GM21737 (cell line): ENCODE measurements around the gene ZMYM4.
"Not testable (repeated sequence)": the region's sequence is repeated elsewhere in the genome, so short reads cannot be mapped to it uniquely, and the experiment has no call there.

Experiments used
- ATAC-seq: cut with Tn5 transposase; IDR thresholded peaks from one replicate; pipeline ENCODE4 v1.9.1; 2021; ENCODE audit warnings: mild to moderate bottlenecking, moderate library complexity; ENCODE audit not compliant: unreplicated experiment

The ZMYM4 gene

DNA sequence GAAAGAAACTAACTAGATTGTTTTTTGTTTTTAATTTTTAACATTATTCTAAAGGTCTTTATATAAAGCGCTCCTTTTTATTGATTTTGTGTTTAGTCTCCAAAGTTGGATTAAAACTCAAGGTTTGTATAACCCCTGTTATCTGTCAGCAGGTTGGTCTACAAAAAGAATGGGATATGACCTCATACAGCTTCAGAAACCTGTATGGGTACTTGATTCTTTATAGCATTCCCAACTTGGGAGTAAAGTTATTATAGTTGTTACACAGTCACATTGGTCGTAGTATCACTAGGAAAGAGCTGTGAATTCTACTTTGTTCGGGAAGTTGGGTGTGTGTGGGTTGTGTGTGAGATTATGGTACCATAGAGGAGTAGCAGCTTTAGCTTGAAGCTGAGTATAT is 52.4 kb downstream of the ZMYM4 start:
- ATAC-seq: no peak

DNA sequence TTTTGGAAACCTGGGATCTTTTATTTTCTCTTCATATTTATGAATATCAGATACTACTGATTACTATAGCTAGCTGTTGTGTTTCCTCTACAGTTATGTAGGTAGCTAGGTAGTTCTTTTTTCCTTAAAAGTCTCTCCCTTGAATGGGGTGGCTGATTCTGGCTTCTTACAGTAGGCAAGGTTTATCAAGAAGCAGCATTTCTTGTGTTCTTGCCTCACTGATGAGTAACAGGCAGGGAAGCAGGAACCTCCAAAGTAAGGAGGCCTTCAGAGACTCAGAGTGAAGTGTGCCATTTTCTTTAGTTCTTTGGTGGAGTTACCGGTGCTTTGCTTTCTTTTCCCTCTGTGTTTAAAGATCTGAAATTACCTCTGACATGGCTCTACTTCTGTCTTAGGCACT is 56.0 kb downstream of the ZMYM4 start:
- no peak for ATAC-seq

DNA sequence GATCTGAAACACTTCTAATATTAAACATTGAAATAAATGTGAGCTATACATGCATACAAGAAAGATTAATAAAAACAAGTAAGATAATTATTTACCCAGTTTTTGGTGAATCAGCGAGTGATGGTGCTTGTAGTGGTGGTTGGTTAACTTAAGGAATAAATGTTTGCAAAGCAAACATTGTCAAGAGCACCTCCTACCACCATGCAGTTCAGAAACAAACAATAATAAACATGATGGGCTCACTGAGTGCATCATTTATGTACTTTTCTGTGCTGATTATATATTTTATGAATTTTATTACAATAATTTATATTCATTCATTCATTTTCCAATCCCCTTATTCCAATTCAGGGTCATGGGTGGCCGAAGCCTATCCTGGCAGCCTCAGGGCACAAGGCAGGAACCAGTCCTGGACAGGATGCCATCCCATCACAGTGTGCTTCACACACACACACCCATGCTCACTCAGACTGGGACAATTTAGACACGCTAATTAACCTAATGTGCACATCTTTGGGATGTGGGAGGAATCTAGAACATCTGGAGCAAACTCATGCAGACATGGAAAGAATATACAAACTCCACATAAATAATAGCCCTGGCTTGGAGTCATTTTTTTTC is 57.8 kb downstream of the ZMYM4 start:
- no peak for ATAC-seq

DNA sequence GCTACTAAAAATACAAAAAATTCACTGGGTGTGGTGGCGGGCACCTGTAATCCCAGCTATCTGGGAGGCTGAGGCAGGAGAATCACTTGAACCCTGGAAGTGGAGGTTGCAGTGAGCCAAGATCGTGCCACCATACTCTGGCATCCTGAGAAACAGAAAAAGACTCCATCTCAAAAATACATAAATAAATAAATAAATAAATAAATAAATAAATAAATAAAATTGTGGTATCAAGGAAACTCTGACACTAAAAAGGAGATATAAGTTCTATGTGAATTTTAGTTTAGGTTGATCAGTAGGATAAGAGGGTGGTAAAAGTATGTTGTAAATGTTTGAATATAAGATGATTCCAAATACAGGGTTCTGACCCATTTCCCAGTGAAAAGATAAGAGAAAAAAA is 63.1 kb downstream of the ZMYM4 start:
- ATAC-seq: not testable (repeated sequence)

DNA sequence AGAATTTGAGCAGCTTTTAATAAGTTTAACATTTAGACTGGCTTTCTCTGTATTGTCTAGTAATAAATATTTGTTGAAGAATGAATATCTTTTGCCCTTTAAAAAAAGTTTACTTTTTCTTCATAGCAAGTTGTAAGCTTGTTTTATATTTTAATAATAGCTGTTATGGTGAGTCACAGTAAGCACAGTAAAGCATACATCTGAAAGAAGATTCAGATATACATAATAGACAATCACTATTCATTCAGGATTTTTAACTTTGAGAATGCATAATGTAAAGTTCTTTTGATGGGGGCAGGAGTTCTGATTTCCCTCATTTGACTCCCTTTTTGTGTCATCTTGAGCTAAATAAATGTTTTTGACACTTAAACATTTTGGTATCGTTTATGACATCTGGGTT is 66.0 kb downstream of the ZMYM4 start:
- ATAC-seq: no peak

DNA sequence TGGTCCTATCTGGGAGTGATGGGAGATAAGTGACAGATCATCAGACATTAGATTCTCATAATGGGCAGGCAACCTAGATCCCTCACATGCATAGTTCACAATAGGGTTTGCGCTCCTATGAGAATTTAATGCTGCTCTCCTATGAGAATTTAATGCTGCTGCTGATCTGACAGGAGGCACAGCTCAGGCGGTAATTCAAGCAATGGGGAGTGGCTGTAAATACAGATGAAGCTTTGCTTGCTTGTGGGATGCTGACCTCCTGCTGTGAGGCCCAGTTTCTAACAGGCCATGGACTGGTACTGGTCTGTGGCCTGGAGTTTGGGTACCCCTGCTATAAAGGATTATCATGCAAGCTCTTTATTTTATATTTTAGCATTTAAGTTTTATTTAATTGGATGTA is 72.0 kb downstream of the ZMYM4 start:
- no peak for ATAC-seq

DNA sequence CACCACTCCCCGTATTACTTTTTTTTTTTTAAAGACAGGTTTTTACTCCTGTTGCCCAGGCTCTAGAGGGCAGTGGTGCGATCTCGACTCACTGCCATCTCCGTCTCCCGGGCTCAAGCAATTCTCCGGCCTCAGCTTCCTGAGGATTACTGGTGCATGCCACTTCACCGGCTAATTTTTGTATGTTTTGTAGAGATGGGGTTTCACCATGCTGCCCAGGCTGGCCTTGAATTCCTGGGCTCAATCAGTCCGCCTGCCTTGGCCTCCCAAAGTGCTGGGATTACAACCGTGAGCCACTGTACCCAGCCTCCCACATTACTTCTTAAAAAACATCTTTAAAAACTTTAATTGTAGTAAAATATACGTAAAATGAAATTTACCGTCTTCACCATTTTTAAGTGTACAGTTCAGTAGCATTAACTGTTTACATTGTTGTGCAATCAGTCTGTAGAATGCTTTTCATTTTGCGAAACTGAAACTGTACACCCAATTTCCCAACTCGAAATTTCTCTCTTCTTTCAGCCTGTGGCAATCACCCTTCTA is 77.0 kb downstream of the ZMYM4 start:
- no peak for ATAC-seq

DNA sequence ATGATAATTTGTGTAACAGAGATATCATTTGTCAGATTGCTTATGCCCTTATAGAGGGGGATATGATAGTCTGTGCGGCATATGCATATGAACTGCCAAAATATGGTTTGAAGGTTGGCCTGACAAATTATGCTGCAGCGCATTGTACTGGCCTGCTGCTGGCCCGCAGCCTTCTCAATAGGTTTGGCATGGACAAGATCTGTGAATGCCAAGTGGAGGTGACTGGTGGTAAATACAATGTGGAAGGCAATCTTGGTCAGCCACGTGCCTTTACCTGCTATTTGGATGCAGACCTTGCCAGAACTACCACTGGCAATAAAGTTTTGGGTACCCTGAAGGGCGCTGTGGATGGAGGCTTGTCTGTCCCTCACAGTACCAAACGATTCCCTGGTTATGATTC is 82.4 kb downstream of the ZMYM4 start:
- ATAC-seq: no peak

DNA sequence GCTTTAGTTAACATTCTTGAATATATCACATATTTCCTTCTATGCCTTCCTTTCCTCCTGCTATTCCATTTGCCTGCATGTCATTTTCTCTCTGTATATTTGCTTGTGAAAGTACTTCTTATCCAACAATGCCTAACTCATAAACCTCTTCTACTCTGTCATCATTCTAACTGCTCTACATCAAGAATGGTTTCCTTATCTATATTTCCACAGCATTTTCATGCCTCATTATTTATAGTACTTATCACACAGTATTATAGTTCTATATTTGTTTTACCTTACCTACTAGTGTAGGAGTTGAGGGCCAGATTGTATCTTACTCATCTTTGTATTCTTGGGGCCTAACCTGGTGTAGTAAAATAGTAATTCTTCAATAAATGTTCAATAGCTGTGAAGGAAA is 91.5 kb downstream of the ZMYM4 start:
- no peak for ATAC-seq

DNA sequence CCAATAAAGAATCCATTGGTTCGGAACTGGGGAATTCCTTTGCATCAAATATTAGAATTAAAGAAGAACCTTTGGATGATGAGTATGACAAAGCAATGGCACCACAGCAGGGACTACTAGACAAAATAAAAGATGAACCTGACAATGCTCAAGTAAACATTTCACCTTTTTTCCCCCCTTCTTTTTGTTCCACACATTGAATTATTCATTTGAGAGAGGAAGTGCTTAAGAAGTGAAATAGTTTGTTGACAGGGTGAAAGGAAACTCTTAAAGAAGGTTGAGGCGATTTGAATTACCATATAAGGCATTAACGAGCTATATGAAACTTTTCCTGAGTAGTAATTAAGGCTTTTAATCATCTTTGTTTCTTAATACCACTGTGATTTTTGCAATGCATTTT is 93.1 kb downstream of the ZMYM4 start:
- ATAC-seq: no peak

DNA sequence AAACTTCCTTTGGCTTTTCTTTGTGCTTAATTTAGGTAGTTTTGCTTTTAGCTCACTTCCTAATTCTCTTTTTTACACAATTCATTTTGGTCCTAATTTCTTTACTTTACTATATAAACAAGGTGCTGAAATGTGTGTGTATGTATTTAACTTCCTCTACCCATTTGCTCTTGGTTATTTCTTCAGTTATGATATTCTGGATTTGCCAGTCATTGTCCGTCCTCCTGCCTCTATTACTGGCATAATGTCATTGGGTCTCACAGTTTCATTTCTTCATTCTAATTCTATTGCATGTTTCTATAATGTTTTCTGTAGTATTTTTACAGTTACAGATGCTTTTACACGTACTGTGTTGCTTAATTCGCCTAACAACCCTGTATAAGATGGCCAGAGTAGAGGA is 96.2 kb downstream of the ZMYM4 start:
- no peak for ATAC-seq

DNA sequence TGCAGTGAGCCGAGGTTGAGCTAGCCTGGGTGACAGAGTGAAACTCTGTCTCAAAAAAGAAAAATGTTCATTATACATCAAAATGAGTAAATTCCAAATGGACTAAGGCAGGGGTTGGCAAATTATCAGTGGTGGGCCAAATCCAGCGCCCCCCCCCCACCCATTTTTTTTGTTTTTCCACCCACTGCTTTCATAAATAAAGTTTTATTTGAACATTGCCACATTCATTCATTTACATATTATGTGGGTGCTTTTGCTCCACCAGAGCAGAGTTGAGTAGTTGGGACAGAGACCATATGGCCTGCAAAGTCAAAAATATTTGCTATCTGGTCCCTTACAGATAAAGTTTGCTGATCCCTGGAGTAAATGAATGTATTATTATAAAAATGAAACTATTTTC is 99.4 kb downstream of the ZMYM4 start:
- no peak for ATAC-seq

DNA sequence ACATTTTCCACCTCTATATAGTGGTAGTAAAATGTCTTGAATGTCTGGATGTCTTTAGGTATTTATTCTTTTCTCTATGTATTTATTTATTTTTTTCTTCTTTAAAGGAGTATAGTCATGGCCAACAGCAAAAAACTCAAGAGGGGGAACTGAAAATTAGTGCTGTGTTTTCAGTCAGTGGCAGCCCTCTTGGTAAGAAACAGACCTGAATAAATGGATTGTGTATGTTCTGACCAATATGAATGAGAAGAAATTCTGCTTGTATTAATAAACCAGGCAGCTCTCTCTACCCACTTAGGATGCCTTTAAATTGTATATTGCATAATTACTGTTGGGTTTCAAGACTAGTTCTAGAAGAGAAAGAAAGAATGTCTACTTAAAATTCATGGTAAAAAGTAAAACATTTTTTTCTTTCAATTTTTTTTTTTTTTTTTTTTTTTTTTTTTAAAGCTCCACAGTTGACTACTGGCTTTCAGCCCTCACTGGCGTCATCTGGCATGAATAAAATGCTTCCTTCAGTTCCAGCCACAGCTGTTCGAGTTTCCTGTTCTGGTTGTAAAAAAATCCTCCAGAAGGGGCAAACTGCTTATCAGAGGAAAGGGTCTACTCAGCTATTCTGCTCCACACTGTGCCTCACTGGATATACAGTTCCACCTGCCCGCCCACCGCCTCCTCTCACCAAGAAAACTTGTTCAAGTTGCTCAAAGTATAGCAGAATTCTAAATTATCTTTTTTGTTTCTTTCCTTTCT is 101.6 kb downstream of the ZMYM4 start:
- no peak for ATAC-seq

DNA sequence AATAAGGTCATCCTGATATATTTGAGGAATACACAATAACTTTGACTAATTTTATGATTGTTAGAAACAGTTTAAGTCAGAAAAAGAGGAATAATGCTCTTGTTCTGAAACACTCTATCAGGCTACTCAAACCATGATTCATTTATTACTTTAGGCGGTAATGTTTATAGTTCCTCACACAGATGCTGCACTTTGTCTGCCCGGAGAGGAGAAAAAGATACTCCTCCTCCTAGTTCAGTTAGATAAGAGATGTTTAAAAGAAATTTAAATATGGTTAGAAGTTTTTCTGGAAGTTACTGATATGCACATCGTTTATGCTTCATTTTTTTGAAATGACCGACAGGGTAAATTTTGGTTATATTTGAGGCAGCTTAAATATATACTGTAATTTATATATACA is 103.0 kb downstream of the ZMYM4 start:
- no peak for ATAC-seq

DNA sequence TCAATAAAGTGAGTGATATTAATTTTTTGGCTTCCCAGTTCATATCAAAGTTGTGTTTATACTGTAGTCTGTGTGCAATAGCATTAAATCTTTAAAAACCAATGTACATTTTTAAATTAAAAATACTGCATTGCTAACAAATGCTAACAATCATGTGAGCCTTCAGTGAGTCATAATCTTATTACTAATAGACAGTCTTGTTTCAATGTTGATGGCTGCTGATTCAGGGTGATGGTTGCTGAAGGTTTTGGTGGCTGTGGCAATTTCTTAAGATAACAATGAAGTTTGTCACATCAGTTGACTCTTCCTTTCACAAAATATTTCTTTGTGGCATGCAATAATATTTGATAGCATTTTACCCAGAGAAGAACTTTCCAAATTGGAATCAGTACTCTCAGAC is 109.0 kb downstream of the ZMYM4 start:
- ATAC-seq: no peak

DNA sequence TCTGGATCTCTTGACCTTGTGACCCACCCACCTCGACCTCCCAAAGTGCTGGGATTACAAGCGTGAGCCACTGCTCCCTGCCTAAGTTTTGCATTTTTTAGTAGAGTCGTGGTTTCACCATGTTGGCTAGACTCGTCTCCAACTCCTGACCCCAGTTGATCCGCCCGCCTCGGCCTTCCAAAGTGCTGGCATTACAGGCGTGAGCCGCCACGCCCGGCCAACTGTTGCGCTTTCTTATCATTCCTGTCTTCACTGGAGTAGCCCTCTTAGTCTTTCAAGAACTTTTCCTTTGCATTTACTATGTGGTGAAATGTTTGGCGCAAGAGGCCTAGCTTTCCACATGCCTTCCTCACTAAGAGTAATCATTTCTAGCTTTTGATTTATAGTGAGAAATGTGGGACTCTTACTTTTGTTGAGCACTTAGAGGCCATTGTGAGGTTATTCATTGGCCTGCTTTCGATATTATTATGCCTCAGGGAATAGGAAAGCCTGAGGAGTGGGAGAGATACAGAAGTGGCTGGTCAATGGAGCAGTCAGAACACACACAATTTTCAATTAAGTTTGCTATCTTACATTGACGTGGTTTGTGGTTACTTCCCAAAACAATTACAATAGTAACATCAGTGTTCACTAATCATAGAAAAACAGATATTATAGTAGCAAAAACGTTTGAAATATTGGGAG is 111.0 kb downstream of the ZMYM4 start:
- ATAC-seq: no peak

DNA sequence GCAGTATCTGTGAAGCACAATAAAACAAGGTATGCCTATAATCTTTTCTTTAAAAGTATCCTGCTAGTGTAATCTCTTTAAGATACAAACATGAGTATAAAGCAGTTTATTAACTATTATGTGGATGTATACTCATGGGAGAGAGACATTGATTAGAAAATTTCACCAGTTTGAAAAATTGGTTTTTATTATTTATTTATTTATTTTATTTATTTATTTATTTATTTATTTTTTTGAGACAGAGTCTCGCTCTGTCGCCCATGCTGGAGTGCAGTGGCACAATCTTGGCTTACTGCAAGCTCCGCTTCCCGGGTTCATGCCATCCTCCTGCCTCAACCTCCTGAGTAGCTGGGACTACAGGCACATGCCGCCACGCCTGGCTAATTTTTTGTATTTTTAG is 111.6 kb downstream of the ZMYM4 start:
- not testable (repeated sequence) for ATAC-seq

DNA sequence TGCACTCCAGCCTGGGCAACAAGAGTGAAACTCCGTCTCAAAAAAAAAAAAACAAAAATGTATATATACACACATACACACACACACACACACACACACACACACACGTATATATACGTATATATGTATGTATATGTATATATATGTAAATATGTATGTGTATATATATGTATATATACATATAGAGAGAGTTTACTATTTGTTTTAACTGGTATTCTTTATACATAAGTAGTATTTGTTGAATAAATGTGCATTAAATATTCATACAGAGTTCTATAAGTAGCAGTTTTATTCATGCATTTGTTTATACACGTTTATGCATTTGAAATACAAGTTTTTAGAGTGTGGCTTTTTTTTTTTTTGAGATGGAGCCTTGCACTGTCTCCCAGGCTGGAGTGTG is 113.6 kb downstream of the ZMYM4 start:
- ATAC-seq: no peak

DNA sequence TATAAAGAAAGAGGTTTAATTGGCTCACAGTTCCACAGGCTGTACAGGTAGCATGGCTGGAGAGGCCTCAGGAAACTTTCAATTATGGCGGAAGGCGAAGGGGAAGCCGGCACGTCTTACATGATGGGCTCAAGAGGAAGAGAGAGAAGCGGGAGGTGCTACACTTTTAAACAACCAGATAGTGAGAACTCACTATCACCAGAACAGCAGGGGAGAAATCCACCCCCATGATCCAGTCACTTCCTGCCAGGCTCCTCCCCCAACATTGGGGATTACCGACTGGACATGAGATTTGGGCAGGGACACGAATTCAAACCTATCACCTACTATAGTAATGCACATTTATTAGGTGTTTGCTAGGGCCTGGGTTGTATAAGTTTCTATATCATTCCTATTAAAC is 117.8 kb downstream of the ZMYM4 start:
- ATAC-seq: no peak

DNA sequence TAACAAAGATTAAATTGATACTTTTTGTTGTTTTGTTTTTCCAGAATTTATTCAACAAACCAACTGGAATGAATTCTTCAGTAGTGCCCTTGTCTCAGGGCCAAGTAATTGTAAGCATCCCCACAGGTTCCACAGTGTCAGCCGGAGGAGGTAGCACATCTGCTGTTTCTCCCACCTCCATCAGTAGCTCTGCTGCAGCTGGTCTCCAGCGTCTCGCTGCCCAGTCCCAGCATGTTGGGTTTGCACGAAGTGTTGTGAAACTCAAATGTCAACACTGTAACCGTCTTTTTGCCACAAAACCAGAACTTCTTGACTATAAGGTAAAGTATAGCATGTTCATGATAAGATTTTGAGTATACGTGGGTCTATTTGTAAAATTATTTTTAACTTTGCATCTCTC is 118.5 kb downstream of the ZMYM4 start:
- no peak for ATAC-seq

DNA sequence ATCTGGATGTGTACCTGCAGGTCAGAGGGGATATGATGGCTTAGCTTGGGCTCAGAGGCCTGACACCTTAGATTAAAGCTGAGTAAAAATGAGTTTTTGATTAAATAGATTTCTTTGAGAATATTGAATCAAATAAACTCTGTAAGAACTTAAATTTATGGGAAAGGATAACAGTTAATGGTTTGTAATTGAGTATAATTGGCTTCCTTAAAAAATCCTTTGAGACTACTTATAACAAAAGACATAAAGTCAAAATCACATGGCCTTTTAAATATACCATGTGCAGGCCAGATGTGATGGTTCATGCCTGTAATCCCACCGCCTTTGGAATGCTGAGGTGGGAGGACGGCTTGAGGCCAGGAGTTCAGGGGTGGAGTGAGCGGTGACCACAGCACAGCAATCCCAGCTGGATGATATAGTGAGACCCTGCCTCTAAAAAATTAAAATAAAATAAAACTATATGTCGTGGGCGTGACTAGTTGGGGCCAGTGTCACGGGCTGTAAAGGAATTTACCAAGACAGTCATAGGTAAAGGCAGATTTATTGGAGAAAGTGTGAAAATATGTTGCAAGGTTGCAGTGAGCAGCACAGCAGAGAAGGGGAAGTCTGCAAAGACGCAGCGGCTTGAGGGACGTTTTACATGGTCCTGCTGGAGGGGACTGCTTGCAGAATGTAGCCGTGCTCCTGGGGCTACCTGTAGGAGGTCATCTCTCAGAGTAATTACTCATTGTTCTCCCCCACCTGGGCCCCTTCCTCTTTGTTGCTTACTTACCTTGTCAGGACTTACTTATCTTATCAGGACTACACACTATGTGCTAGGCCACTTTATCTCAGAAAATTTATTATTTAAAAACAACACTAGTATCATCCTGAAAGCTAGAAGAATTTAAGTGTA is 122.3 kb downstream of the ZMYM4 start:
- no peak for ATAC-seq
